ENCODE data around the gene ITFG1.
"Not testable (repeated sequence)": the region's sequence is repeated elsewhere in the genome, so short reads cannot be mapped to it uniquely, and the experiment has no call there.

Gene ITFG1

DNA sequence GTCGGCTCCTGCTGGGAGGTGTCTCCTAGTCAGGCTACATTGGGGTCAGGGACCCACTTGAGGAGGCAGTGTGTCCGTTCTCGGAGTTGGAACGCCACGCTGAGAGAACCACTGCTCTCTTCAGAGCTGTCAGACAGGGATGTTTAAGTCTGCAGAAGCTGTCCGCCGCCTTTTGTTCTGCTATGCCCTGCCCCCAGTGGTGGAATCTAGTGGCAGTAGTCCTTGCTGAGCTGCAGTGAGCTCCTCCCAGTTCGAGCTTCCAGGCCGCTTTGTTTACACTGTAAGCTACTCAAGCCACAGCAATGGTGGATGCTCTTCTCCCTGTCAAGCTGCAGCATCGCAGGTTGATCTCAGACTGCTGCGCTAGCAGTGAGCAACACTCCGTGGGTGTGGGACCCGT, 36.0 kb downstream of the ITFG1 start:
- DNase-seq (ENCODE audit: low read depth in 2 of 2), result no peak

GRCh38 chr16:47416869-47417268, 44.0 kb downstream of the ITFG1 start:
- DNase-seq (ENCODE audit: low read depth in 2 of 2), result no peak

- no peak for DNase-seq (ENCODE audit: low read depth in 2 of 2)
Observed at GRCh38 chr16:47413041-47413440, 47.8 kb downstream of the ITFG1 start.

- DNase-seq (ENCODE audit: low read depth in 2 of 2), result no peak
Observed at GRCh38 chr16:47408491-47408890, 52.4 kb downstream of the ITFG1 start.

DNA sequence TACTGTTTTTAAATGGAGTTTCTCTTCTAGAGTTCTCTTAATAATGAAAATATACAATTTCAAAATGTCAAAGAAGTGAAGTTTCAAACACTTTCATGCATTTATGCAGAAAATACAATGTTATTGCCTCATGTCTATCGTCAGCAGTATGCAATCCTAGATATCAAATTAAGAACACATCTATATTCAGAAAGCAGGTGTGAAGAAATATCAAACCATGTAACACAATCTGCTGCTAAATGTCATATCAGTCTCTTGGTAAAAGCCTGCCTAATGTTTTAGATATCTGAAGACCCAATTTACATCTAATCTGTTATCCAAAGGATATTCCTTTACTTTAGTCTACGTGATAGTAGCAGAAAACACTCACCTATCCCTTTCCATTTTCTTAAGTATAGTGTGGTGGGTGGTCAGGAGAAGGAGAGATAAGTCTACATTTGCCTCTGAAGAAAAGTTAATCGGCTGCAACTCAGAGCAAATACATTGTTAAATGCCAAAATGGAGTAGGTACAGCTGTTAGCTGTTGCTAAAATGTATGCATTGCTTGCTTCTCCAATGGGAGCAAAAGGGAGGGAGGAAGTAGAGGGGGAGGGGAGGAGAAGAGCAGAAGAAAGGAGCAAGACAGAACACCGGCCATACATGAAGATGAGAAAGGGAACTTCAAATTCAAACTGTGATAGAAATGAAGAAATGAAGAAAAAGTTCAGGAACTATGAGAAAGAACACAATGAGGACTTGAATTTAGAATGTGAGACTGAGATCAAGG, 64.9 kb downstream of the ITFG1 start:
- DNase-seq (ENCODE audit: low read depth in 2 of 2), result no peak

DNA sequence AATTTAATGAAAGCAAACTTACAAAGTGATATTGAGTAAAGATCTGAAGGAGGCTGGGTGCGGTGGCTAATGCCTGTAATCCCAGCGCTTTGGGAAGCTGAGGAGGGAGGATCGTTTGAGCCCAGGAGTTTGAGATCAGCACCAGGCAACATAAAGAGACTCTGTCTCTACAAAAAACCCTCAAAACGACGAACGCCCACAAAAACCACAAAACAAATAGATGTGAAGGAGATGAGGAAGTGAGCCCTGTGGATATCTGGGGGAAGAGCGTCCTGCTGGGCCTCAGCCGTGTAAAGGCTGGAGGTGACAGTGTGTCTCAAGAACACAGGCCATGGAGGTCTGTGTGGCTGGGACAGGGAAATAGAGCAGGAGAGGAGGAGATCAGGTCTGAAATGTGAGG, 68.8 kb downstream of the ITFG1 start:
- DNase-seq (ENCODE audit: low read depth in 2 of 2), result no peak

DNA sequence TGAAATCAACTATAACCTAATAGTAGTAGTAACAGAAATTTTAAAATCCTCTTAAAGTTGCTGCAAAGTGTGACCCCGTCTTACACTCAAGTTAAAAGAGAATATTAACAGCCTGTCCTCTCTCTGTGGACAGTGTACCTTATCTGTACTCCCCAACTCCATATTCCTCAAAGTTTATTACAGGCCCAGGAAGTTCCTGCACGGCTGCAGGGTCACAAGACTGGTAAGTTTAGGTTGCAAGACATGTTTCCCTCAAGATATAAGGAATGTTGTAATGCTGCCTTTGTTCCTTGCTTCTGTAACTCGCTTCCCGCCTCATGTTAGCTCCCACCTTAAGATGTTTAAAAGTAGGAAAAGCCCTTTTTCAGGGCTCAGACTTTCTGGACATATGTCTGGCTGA, 72.2 kb downstream of the ITFG1 start:
- DNase-seq (ENCODE audit: low read depth in 2 of 2), result no peak

GRCh38 chr16:47387026-47387734, 73.7 kb downstream of the ITFG1 start:
- no peak for DNase-seq (ENCODE audit: low read depth in 2 of 2)

DNA sequence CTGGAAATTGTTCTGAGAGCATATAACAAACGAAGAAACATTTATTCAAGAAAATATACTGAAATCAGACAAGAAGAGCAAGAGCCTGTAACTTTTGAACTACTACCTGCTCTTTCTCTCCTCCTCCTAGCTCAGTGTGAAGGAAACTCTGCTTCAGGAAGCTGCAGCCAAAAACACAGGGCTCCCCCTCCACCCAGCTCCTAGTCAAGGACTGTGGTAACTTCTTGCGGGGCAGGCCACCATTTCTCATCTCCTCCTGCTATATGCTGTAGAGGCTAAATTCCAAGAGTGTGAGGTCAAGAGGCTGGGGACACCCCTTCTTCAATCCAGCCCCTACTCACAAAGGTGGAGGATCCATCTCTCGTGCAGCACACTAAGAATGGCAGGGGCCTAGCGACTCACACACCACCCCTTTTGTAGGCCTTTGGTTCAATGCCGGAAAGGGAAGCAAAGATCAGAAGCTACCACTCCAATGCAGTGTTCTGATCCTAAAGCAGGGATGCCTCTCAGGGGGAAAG, 74.6 kb downstream of the ITFG1 start:
- no peak for DNase-seq (ENCODE audit: low read depth in 2 of 2)

DNA sequence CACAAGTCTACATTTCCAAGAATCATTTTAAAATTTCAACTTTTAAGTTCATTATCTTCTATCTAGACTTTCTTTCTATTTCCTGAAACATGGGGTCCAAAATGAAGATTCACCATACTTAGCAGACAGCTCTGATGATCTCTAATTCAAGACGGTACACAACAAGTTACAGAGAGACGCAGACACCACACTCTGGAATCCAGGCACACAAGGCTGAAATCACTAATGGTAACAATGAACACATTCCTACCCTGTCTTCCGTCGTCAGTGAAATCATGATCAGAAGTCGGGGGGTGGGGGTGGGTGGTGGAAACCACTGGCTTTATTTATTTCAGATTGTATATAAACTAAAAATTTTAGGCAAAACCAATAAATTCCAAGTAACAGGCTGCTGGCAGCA, 78.5 kb downstream of the ITFG1 start:
- DNase-seq (ENCODE audit: low read depth in 2 of 2), result no peak

- no peak for DNase-seq (ENCODE audit: low read depth in 2 of 2)
Observed at GRCh38 chr16:47377154-47377553, 83.7 kb downstream of the ITFG1 start.

DNA sequence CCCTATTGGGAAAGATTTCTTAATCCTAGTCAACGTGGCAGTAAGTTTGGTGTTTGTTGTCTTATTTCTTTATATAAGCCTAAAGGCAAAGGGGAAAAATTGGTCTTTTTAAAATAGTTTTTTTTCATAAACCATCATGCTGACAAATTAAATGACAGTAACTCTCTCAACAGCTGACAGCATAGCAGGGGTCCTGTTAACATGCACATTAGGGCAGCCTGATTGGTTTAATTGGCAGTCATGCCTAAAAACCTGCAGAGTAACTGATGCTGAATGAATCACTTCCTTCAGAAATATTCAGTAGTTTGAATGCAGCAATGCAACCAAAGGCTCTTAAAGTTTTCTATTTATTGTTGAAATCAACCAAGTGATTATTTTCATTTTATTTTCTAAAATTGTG, 85.4 kb downstream of the ITFG1 start:
- no peak for DNase-seq (ENCODE audit: low read depth in 2 of 2)

DNA sequence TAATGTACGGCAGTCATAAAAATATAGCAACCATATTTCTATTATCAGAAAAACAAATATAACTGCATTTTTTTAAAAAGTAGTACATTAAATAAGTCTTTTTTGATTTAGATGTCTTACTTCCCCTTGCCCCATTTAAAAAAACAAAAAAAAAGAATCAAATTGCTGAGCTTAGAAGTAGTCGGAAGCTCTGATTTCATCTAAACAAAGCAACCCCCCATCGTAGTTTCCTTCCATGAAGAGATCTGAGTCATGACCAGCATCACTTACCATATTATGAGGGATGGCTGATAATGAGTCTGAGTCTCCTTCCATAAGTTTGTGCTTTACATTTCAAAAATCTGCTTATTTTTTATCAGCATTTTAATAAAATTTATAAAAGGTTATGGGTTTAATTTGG, 86.2 kb downstream of the ITFG1 start:
- no peak for DNase-seq (ENCODE audit: low read depth in 2 of 2)

GRCh38 chr16:47371271-47372014, 89.4 kb downstream of the ITFG1 start:
- no peak for DNase-seq (ENCODE audit: low read depth in 2 of 2)

DNA sequence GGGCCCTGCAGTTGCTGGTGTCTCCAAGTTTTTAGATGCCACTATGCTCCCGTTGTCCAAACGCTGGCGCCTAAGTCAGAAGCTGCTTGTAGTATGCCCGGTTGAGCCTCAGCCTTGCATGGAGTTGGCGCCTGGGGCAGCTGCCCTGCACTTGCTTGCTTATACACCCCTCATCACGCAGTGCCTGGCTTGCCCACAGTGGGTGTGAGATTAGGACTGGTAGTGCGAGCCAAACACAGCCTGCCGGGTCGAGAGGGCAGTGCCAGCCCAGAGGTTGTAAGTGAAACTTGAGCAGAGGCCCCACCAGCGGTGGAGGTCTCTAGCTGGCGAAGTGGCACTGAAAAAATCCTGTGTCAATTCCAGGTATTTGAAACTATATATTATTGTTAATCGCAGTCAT, 90.3 kb downstream of the ITFG1 start:
- no peak for DNase-seq (ENCODE audit: low read depth in 2 of 2)

DNA sequence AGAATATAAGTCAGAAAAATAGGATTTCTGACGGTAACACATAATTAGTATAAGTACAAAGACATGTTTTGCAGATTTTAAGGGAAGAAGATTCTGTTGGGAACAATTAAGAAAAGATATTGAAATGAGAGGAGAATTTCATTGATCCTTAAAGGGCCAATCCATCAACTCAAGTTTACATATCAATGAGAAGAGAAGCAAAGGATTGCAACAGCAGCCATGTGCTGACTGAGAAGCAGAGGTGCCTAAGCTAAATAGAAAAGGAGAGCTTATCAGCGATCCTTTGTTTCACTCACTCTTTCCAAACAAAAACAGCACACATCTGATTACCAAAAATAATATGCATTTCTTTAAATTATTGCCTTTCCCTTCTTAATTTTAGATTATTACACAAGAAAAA, 94.6 kb downstream of the ITFG1 start:
- DNase-seq (ENCODE audit: low read depth in 2 of 2), result no peak

DNA sequence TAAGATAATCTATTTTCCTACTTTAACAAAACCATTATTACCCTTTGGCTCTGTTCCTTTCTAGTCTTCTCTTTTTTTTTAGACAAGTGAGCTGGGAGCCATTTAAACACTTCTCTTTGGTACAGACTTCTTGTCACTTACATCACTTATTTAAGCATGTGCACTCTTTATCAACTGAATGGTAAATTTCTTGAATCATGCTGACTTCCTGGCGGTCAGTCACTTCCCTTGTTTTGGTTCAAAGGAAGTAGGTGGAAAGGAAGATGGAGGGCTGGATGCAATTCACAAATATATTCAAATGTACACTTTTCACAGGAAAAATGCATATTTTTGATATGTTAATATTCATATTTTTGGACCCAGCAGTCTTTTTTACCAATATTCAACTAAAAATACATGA, 97.1 kb downstream of the ITFG1 start:
- no peak for DNase-seq (ENCODE audit: low read depth in 2 of 2)

DNA sequence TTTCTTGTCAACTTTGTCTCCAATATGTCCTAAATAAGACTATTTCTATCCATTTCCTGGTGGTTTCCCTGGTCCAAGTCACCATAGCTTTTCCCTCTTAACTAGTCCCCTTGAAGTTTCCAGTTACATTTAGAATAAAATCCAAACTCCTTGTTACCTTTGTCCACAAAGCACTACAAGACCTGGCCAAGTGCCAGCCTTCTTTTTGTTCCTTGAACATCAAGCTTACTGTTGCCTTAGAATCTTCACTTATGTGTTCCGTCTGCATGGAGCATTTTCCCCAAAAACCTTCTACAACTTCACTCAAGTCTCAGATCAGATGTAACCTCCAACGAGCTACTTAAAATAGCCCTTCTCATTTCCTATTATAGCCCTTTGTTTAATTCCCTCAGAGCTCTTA, 101.4 kb downstream of the ITFG1 start:
- DNase-seq (ENCODE audit: low read depth in 2 of 2), result no peak

- no peak for DNase-seq (ENCODE audit: low read depth in 2 of 2)
Observed at GRCh38 chr16:47358816-47359215, 102.0 kb downstream of the ITFG1 start.

GRCh38 chr16:47349029-47349428, 111.8 kb downstream of the ITFG1 start:
- not testable (repeated sequence) for DNase-seq (ENCODE audit: low read depth in 2 of 2)

DNA sequence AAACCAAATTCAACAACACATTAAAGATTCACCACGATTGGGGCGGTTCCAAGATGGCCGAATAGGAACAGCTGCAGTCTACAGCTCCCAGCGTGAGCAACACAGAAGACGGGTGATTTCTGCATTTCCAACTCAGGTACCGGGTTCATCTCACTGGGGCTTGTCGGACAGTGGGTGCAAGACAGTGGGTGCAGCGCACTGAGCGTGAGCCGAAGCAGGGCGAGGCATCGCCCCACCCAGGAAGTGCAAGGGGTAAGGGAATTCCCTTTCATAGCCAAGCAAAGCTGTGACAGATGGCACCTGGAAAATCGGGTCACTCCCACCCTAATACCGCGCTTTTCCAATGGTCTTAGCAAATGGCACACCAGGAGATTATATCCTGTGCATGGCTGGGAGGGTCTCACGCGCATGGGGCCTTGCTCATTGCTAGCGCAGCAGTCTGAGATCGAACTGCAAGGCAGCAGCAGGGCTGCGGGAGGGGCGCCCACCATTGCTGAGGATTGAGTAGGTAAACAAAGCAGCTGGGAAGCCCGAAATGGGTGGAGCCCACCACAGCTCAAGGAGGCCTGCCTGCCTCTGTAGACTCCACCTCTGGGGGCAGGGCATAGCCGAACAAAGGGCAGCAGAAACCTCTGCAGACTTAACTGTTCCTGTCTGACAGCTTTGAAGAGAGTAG, 113.7 kb downstream of the ITFG1 start:
- not testable (repeated sequence) for DNase-seq (ENCODE audit: low read depth in 2 of 2)

- DNase-seq (ENCODE audit: low read depth in 2 of 2), result no peak
Observed at GRCh38 chr16:47342055-47342454, 118.8 kb downstream of the ITFG1 start.

Data from stimulated activated CD4-positive, alpha-beta T cell treated with anti-CD3 and anti-CD28 coated beads, Interleukin-1b, Interleukin-23, amount 100 ng/mL, for 1 hour (primary cell).